Stimulated activated CD8-positive, alpha-beta memory T cell treated with anti-CD3 and anti-CD28 coated beads, Interleukin-7, amount 100 ng/mL, for 24 hours (primary cell): Measurements from ENCODE around the gene TYW1B.
"Not testable (repeated sequence)": the region's sequence is repeated elsewhere in the genome, so short reads cannot be mapped to it uniquely, and the experiment has no call there.

ENCODE experiments used
- DNase-seq: peaks from one replicate; pipeline ENCODE4 v3.0.0-alpha.2; 2020; ENCODE audit warnings: low read depth

TYW1B gene

DNA sequence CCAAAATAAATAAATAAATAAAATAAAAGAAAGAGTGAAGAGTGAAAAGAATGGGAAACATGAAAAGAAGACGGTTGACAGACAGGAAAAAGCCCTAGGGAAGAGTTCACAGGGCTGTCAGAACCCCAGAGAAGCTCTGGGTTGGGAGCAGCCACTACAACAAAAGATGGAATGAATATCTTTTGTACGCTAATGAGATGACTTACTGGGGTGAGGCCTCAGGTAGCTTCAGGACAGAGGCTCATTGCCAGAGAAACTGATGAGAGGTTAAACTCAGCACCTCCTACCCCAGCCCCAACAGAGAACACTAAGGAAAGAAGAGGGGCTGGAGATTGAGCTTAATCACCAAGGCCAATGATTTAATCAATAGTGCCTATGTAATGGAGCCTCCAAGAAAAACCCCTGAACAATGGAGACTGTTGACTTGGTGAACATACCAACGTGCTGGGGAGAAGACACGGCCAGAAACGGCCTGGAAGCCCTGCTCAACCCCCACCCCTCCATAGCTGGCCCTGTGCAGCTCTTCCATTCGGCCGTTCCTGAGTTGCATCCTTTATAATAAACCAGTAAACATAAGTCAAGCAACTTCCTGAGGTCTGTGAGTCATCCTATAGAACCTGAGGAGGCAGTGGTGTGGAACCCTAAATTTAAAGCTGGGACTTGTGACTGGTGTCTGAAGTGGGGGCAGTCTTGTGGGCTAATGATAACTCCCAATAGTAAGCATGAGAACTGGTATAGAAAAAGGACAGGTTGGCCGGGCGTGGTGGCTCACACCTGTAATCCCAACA lies 11.4 kb downstream of the TYW1B start:
- DNase-seq = not testable (repeated sequence)

DNA sequence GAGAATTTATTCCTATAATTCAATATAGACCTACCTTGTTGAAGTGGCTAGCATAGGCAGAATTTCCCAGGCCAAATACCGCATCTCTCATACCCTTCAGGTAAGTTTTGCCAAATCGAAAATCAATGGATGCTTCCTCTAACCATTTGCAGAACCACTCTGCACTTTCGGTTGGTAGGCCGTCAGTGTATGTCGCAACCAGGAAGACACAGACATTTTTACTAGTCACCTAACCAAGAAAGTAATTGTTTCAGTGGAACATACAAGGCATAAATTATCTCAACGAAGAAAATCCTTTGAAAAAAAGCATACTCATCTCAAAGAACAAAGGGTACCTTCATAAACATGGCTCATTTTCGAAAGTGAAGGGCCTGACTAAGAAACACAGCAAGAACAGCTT lies 17.6 kb downstream of the TYW1B start:
- DNase-seq = not testable (repeated sequence)

DNA sequence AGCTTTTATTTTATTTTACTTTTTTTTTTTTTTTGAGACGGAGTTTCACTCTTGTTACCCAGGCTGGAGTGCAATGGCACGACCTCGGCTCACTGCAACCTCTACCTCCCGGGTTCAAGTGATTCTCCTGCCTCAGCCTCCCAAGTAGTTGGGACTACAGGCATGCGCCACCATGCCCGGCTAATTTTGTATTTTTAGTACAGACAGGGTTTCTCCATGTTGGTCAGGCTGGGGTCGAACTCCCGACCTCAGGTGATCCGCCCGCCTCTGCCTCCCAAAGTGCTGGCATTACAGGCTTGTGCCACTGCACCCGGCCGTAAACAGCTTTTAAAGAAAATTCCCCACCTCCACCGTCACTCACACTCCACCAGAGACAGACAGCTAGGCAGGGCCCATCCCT lies 19.5 kb downstream of the TYW1B start:
- not testable (repeated sequence) for DNase-seq

- DNase-seq = not testable (repeated sequence)
Measured at GRCh38 chr7:72806851-72807250, 21.1 kb downstream of the TYW1B start.

DNA sequence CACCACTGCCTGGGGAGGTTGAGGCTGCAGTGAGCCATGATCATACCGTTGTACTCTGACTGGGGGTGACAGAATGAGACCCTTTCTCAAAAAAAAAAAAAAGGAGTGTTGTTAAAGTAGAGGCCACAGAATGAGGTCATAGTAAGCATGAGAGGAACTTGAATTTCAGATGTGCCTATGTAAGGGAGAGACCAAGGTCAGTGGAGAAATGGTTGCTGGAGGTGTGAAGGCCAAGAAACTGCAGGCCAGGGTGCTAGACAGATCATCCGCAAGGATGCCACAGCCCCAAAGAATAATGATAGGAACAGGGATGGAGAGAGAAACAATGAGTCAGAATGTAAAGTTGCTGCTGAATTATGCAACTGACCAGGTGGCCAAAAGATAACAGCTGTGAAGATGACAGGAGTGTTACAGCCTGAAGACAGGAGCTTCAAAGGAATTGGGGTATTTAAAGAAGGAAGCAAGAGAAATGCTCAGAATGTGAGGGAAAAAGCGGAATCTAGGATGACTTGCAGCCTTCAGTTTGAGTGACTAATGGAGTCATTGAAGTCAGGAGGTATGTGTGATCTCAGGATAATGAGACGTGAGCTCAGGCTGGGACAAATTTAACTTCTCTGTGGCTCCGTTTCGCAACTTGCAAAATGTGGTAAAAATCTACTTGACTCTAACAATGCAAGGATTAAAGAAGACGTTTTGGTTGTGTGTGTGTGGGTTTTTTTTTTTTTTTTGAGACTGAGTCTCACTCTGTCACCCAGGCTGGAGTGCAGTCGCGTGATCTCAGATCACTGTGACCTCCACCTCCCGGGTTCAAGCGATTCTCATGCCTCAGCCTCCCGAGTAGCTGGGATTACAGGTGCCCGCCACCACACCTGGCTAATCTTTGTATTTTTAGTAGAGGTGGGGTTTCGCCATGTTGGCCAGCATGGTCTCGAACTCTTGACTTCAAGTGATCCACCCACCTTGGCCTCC lies 22.2 kb downstream of the TYW1B start:
- no peak for DNase-seq

- not testable (repeated sequence) for DNase-seq
Measured at GRCh38 chr7:72803778-72804177, 24.2 kb downstream of the TYW1B start.

GRCh38 chr7:72801564-72801963 lies 26.4 kb downstream of the TYW1B start:
- not testable (repeated sequence) for DNase-seq

GRCh38 chr7:72795401-72795800 lies 32.6 kb downstream of the TYW1B start:
- DNase-seq = not testable (repeated sequence)

GRCh38 chr7:72793791-72794190 lies 34.2 kb downstream of the TYW1B start:
- no peak for DNase-seq

DNA sequence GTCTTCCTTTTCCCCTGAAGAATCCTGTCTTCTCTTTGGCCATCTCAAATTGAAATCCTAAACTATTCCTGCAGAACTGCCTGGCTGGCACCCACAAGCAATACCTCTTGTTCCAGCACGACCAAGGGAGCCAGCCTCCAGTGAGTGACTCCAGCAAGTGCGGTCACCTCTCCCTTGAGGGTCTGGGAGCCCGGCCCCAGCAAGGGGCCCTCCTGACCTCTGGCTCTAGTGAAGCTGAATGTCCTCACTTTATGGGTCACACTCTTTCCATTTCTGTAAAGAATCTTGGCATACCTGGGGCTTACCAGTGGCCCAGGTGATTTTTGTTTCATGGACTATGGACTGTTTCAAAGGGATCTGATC lies 37.3 kb downstream of the TYW1B start:
- DNase-seq = not testable (repeated sequence)

DNA sequence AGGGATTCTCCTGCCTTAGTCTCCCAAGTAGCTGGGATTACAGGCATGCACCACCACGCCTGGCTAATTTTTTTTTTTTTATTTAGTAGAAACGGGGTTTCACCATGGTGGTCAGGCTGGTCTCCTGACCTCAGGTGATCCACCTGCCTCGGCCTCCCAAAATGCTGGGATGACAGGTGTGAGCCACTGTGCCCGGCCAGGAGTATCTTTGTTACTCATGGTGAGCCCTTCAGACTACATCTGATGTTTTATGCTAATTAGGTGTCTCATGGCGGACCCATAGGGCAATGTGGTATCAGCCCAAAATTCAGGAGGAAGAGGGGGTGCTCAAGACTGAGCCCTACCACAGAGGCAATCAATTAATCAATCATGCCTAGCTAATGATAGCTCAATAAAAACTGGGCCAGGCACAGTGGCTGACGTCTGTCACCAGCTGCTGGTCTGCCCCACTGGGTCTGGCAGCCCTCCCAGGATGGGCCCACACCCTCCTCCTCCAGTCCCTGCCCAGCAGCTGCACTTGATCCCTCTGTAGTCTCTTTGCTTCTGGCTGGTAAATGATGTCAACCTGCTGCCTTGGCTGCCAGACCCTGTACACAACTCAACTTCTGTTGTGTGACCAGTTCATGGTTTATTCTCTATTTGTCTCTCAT lies 37.8 kb downstream of the TYW1B start:
- not testable (repeated sequence) for DNase-seq

- no peak for DNase-seq
Measured at GRCh38 chr7:72785166-72785955, 42.6 kb downstream of the TYW1B start.

- DNase-seq = not testable (repeated sequence)
Measured at GRCh38 chr7:72783601-72784370, 44.2 kb downstream of the TYW1B start.

DNA sequence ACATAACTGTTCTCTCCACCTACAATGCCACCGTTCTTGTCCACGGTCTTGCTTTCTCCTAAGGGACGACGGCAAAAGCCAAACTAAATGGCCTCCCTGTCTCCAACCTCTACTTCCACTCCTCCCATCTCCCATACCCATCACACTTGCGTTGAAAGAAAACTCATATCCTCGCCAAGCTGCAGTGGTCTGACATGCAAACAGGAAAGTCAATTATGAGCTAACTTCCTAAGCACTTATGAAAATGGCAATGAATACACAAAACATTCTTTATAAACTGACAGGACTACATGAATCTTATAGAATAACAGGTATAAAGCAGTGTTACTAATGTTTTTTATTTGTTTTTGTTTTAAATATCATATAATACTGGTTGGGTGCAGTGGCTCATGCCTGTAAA lies 46.4 kb downstream of the TYW1B start:
- no peak for DNase-seq

- no peak for DNase-seq
Measured at GRCh38 chr7:72781161-72781560, 46.8 kb downstream of the TYW1B start.

DNA sequence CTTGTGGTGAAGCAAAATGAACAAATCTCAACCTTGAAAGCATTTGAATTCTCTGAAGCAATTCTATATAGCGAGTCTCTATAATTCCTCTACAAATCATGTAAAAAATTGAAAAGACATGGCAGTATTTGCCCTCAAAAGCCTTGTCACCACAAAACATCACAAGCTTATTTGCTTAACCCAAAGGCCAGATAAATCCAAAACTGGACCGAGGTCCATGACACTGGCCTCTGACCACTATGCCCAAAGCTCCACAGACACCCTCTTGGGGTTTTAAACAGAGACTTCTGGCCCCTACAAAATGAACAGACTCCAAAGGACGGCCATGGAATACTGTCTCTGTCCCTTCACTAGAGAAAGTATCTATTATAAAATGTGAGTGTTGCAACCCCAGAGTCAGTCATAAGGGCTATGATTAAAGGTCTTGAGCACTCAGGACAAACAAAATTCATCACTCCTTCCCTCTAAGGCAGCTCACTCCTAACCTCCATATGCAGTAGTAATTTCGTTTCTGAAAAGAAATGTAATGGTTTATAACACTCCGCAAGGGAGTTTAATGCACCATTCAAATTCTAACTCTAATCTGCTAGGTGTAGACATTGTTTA lies 47.6 kb downstream of the TYW1B start:
- not testable (repeated sequence) for DNase-seq

- not testable (repeated sequence) for DNase-seq
Measured at GRCh38 chr7:72777167-72777566, 50.8 kb downstream of the TYW1B start.

DNA sequence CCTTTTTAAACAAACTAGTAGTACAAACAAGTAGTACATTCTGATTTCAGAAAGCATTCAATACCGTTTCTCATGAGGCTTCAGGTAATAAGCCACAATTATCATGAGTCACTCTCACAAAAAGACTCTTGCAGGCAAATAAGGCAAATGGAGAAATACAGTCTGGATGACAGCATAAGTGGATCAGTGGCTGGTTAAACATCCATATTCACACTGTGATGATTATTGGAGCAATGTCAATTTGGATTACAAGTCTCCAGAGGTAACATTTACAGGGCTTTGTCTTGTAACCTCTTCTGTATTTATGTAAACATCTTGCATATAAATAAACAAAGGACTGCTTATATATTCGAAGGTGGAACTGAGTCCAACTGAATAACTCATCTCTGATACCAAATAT lies 55.4 kb downstream of the TYW1B start:
- not testable (repeated sequence) for DNase-seq

- DNase-seq = not testable (repeated sequence)
Measured at GRCh38 chr7:72766994-72767393, 61.0 kb downstream of the TYW1B start.

- DNase-seq = no peak
Measured at GRCh38 chr7:72760602-72761001, 67.4 kb downstream of the TYW1B start.
